ENCODE data around the gene NAAA. TPM values are rescaled to one million over a fixed set of nuclear protein-coding genes. Genes with fewer than 3 reads are reported as not detected.

Gene NAAA
- total RNA-seq, 1 experiment from 2014 or later, result 48.6 TPM

- H3K9ac ChIP-seq (ENCODE audit: low read length), result no peak overlapping the region
- ATAC-seq (peak; percentile 62), DNase-seq (peak; percentile 11)
- H2AFZ ChIP-seq (ENCODE audit: low read length), result no peak overlapping the region
- intact Hi-C loops (cut with micrococcal nuclease), result no loop called here
- POLR2A ChIA-PET (ENCODE audit: unreplicated experiment), result no interaction called here
- no peak overlapping the region for H3K4me3 ChIP-seq (ENCODE audit: low read length)
- H3K4me2 ChIP-seq (ENCODE audit: low read length), result no peak overlapping the region
- H3K9me3 ChIP-seq (ENCODE audit: low read length), result no peaks in the 10 kb centered on the region
- no peaks in the 10 kb centered on the region for H3K79me2 ChIP-seq (ENCODE audit: low read length)
- H3K4me1 ChIP-seq (ENCODE audit: insufficient read depth, low read length), result no peaks in the 10 kb centered on the region
- H3K27ac ChIP-seq (ENCODE audit: low read length), result no peak overlapping the region
- H3K27me3 ChIP-seq (ENCODE audit: low read length), result no peaks in the 10 kb centered on the region
- CTCF ChIA-PET, result no interaction called here
- no peaks in the 10 kb centered on the region for H4K20me1 ChIP-seq (ENCODE audit: low read length)
- no TSS peak for BruUV-seq (replicated peaks)
- H3K36me3 ChIP-seq (ENCODE audit: low read depth, low read length), result no peaks in the 10 kb centered on the region
- no peaks in the 10 kb centered on the region for H3F3A ChIP-seq (ENCODE audit: low read length, unreplicated experiment)
- H3K9me2 ChIP-seq (replicated peaks; ENCODE audit: low read length), result no peaks in the 10 kb centered on the region
- TF ChIP-seq EZH2phosphoT487 (IDR thresholded peaks at IDR 0.05; ENCODE audit: borderline replicate concordance, low read length), result no peak
- TF ChIP-seq EZH2 (IDR thresholded peaks at IDR 0.05; ENCODE audit: low read length, unreplicated experiment), result no peak
- TF ChIP-seq CTCF (conservative IDR thresholded peaks at IDR 0.05; ENCODE audit: low read depth, low read length), result peak; percentile 35; the same call in 1 of the 2 replicates
Measured at GRCh38 chr4:75892508-75892907, 48.3 kb downstream of the NAAA start.

- Histone ChIP-seq H3K4me3 (ENCODE audit: low read length) (no peak overlapping the region), H3F3A (ENCODE audit: low read length, unreplicated experiment) (no peaks in the 10 kb centered on the region), H2AFZ (ENCODE audit: low read length) (no peak overlapping the region), H3K27ac (ENCODE audit: low read length) (no peak overlapping the region), H3K27me3 (ENCODE audit: low read length) (no peaks in the 10 kb centered on the region), H3K79me2 (ENCODE audit: low read length) (no peaks in the 10 kb centered on the region), H3K9me3 (ENCODE audit: low read length) (no peaks in the 10 kb centered on the region), H3K9me2 (replicated peaks; ENCODE audit: low read length) (no peaks in the 10 kb centered on the region), H4K20me1 (ENCODE audit: low read length) (no peaks in the 10 kb centered on the region), H3K4me1 (ENCODE audit: insufficient read depth, low read length) (no peaks in the 10 kb centered on the region), H3K9ac (ENCODE audit: low read length) (no peak overlapping the region), H3K4me2 (ENCODE audit: low read length) (no peak overlapping the region), H3K36me3 (ENCODE audit: low read depth, low read length) (no peaks in the 10 kb centered on the region)
- BruUV-seq (replicated peaks), result no TSS peak
- DNase-seq (no peak), ATAC-seq (no peak)
- TF ChIP-seq EZH2 (IDR thresholded peaks at IDR 0.05; ENCODE audit: low read length, unreplicated experiment) (no peak), EZH2phosphoT487 (IDR thresholded peaks at IDR 0.05; ENCODE audit: borderline replicate concordance, low read length) (no peak), CTCF (conservative IDR thresholded peaks at IDR 0.05; ENCODE audit: low read depth, low read length) (no peak)
- ChIA-PET CTCF (no interaction called here), POLR2A (ENCODE audit: unreplicated experiment) (no interaction called here)
- intact Hi-C loops (cut with micrococcal nuclease), result no loop called here
Measured at GRCh38 chr4:75891611-75892010, 49.2 kb downstream of the NAAA start.

- intact Hi-C loops (cut with micrococcal nuclease), result no loop called here
- TF ChIP-seq EZH2phosphoT487 (IDR thresholded peaks at IDR 0.05; ENCODE audit: borderline replicate concordance, low read length), result no peak
- BruUV-seq (replicated peaks), result no TSS peak
- H2AFZ ChIP-seq (ENCODE audit: low read length), result no peak overlapping the region
- H3K36me3 ChIP-seq (ENCODE audit: low read depth, low read length), result no peaks in the 10 kb centered on the region
- ChIA-PET CTCF (no interaction called here), POLR2A (ENCODE audit: unreplicated experiment) (no interaction called here)
- no peaks in the 10 kb centered on the region for H3K9me2 ChIP-seq (replicated peaks; ENCODE audit: low read length)
- no peak overlapping the region for H3K4me2 ChIP-seq (ENCODE audit: low read length)
- DNase-seq (no peak), ATAC-seq (no peak)
- no peak overlapping the region for H3K9ac ChIP-seq (ENCODE audit: low read length)
- no peak overlapping the region for H3K4me3 ChIP-seq (ENCODE audit: low read length)
- H3K27ac ChIP-seq (ENCODE audit: low read length), result no peak overlapping the region
- H3K9me3 ChIP-seq (ENCODE audit: low read length), result no peaks in the 10 kb centered on the region
- H4K20me1 ChIP-seq (ENCODE audit: low read length), result no peaks in the 10 kb centered on the region
- no peaks in the 10 kb centered on the region for H3F3A ChIP-seq (ENCODE audit: low read length, unreplicated experiment)
- no peaks in the 10 kb centered on the region for H3K4me1 ChIP-seq (ENCODE audit: insufficient read depth, low read length)
- no peaks in the 10 kb centered on the region for H3K27me3 ChIP-seq (ENCODE audit: low read length)
- no peaks in the 10 kb centered on the region for H3K79me2 ChIP-seq (ENCODE audit: low read length)
Measured at GRCh38 chr4:75889537-75890199, 51.1 kb downstream of the NAAA start.
